Fibroblast of lung (primary cell): ENCODE measurements around the gene CDC25B.

Source experiments
- EZH2 ChIP-seq: IDR thresholded peaks from 2 replicates; pipeline ENCODE4 v1.5.1; 2012; ENCODE audit warnings: low read length, control low read depth, mild to moderate bottlenecking; ENCODE audit errors: missing control alignments
- TF ChIP-seq, protein P1 (sequence below), 2 donors: IDR thresholded peaks in 1 of 2; conservative IDR thresholded peaks in 1 of 2; 1 replicate in 1 of 2; 2 replicates in 1 of 2; pipeline ENCODE4 v1.5.1; 2011 to 2012; ENCODE audit warnings: low read length in 2 of 2, control low read depth in 1 of 2, inconsistent platforms in 1 of 2, low read depth in 1 of 2, mild to moderate bottlenecking in 1 of 2

GRCh38 chr20:3782597-3782996, 13.5 kb upstream of the CDC25B start:
- TF ChIP-seq, protein P1, sequence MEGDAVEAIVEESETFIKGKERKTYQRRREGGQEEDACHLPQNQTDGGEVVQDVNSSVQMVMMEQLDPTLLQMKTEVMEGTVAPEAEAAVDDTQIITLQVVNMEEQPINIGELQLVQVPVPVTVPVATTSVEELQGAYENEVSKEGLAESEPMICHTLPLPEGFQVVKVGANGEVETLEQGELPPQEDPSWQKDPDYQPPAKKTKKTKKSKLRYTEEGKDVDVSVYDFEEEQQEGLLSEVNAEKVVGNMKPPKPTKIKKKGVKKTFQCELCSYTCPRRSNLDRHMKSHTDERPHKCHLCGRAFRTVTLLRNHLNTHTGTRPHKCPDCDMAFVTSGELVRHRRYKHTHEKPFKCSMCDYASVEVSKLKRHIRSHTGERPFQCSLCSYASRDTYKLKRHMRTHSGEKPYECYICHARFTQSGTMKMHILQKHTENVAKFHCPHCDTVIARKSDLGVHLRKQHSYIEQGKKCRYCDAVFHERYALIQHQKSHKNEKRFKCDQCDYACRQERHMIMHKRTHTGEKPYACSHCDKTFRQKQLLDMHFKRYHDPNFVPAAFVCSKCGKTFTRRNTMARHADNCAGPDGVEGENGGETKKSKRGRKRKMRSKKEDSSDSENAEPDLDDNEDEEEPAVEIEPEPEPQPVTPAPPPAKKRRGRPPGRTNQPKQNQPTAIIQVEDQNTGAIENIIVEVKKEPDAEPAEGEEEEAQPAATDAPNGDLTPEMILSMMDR (conservative IDR thresholded peaks at IDR 0.05 in 1 of 2, IDR thresholded peaks at IDR 0.05 in 1 of 2; ENCODE audit: low read depth in 1 of 2, low read length in 2 of 2): no peak
- TF ChIP-seq EZH2: no peak
